ENCODE measurements around the gene SLC23A1.

DNA sequence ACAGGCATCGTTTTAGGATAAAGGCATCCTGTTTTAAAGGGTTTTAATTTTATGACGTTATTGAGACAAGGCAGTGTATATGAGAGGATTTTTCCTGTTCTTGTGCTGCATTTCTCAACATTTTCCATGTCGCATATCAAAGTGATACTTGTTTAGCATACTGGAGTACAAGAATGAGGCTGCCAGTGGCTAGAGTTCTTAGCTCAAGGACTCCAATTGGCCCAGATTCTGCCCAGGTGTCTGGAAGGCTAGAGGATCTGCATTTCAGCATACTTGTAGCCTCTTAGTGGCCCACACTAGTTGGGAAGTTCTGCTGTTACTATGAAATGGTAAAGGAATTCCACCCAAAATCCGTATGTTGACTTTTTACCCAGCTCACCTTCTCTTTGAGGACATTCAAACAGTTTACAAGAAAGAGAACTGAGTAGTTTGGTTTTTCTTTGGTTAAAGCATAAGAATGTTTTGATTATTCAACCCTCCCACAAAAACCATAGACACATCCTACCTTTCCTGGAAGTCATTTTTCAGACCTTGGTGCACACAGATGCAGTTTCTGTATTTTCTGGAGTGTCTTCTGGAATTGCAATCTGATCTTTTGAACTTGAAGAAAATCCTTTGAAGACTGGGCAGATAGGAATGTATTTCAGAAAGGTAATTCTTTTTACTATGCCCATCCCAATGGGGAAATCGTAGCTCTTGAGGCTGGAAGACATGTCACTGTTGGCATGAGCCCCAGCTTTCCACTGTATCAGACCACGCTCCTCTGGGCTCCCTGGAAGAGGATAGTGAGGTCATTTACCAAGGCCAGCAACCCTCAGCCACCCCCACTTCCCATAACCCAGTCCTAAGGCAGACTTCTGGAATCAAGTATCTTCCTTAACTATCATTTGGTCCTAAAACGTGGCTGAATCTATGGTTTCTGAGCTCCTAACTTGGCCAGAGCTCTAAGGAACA, 11.3 kb downstream of the SLC23A1 start:
- TF ChIP-seq, protein P1, sequence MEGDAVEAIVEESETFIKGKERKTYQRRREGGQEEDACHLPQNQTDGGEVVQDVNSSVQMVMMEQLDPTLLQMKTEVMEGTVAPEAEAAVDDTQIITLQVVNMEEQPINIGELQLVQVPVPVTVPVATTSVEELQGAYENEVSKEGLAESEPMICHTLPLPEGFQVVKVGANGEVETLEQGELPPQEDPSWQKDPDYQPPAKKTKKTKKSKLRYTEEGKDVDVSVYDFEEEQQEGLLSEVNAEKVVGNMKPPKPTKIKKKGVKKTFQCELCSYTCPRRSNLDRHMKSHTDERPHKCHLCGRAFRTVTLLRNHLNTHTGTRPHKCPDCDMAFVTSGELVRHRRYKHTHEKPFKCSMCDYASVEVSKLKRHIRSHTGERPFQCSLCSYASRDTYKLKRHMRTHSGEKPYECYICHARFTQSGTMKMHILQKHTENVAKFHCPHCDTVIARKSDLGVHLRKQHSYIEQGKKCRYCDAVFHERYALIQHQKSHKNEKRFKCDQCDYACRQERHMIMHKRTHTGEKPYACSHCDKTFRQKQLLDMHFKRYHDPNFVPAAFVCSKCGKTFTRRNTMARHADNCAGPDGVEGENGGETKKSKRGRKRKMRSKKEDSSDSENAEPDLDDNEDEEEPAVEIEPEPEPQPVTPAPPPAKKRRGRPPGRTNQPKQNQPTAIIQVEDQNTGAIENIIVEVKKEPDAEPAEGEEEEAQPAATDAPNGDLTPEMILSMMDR (IDR thresholded peaks at IDR 0.05; ENCODE audit: insufficient read depth, low read depth, low read length): no peak
- TF ChIP-seq EZH2 (IDR thresholded peaks at IDR 0.05; ENCODE audit: insufficient read depth, low read length): no peak
